PFSK-1 (cell line): ENCODE measurements around the gene KMT2B.

Source experiments
- FOXP2 ChIP-seq: optimal IDR thresholded peaks from 2 replicates; pipeline ENCODE3; 2011; ENCODE audit warnings: borderline replicate concordance, control low read depth, inconsistent platforms; ENCODE audit not compliant: insufficient read depth; ENCODE audit errors: extremely low read length, extremely low read depth
- POLR2AphosphoS5 ChIP-seq: IDR thresholded peaks from 2 replicates; pipeline ENCODE4 v1.6.1; 2012; ENCODE audit warnings: low read depth, mild to moderate bottlenecking, control low read depth, low read length, moderate library complexity
- SIN3A ChIP-seq: IDR thresholded peaks from 2 replicates; pipeline ENCODE4 v1.6.1; 2012; ENCODE audit warnings: mild to moderate bottlenecking, low read length, moderate library complexity, borderline replicate concordance; ENCODE audit not compliant: insufficient read depth
- TAF1 ChIP-seq: IDR thresholded peaks from 2 replicates; pipeline ENCODE4 v1.6.1; 2012; ENCODE audit warnings: low read length, control low read depth, borderline replicate concordance; ENCODE audit not compliant: insufficient read depth
- TF ChIP-seq, protein P1 (sequence below), 2 experiments: IDR thresholded peaks; 2 replicates each; pipeline versions ENCODE4 v1.6.1 to v1.8.0; 2011 to 2012; ENCODE audit warnings: low read depth in 2 of 2, low read length in 2 of 2, control low read depth in 1 of 2, inconsistent platforms in 1 of 2, mild to moderate bottlenecking in 1 of 2, moderate library complexity in 1 of 2; ENCODE audit not compliant: insufficient read depth in 1 of 2

Gene KMT2B

GRCh38 chr19:35781650-35782049 is 63.8 kb downstream of the KMT2B start:
- TF ChIP-seq TAF1: no peak
- no peak for TF ChIP-seq POLR2AphosphoS5
- TF ChIP-seq, protein P1, sequence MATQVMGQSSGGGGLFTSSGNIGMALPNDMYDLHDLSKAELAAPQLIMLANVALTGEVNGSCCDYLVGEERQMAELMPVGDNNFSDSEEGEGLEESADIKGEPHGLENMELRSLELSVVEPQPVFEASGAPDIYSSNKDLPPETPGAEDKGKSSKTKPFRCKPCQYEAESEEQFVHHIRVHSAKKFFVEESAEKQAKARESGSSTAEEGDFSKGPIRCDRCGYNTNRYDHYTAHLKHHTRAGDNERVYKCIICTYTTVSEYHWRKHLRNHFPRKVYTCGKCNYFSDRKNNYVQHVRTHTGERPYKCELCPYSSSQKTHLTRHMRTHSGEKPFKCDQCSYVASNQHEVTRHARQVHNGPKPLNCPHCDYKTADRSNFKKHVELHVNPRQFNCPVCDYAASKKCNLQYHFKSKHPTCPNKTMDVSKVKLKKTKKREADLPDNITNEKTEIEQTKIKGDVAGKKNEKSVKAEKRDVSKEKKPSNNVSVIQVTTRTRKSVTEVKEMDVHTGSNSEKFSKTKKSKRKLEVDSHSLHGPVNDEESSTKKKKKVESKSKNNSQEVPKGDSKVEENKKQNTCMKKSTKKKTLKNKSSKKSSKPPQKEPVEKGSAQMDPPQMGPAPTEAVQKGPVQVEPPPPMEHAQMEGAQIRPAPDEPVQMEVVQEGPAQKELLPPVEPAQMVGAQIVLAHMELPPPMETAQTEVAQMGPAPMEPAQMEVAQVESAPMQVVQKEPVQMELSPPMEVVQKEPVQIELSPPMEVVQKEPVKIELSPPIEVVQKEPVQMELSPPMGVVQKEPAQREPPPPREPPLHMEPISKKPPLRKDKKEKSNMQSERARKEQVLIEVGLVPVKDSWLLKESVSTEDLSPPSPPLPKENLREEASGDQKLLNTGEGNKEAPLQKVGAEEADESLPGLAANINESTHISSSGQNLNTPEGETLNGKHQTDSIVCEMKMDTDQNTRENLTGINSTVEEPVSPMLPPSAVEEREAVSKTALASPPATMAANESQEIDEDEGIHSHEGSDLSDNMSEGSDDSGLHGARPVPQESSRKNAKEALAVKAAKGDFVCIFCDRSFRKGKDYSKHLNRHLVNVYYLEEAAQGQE (IDR thresholded peaks at IDR 0.05; ENCODE audit: insufficient read depth in 1 of 2, low read depth in 2 of 2, low read length in 2 of 2): no peak
- TF ChIP-seq FOXP2: no peak
- no peak for TF ChIP-seq SIN3A

- no peak for TF ChIP-seq TAF1
- no peak for TF ChIP-seq POLR2AphosphoS5
- TF ChIP-seq, protein P1 (IDR thresholded peaks at IDR 0.05; ENCODE audit: insufficient read depth in 1 of 2, low read depth in 2 of 2, low read length in 2 of 2): no peak
- TF ChIP-seq FOXP2: no peak
- no peak for TF ChIP-seq SIN3A
These were observed 64.8 kb downstream of the KMT2B start for GRCh38 chr19:35782589-35782988.

GRCh38 chr19:35783469-35784434 is 65.9 kb downstream of the KMT2B start:
- no peak for TF ChIP-seq POLR2AphosphoS5
- TF ChIP-seq, protein P1 (IDR thresholded peaks at IDR 0.05; ENCODE audit: insufficient read depth in 1 of 2, low read depth in 2 of 2, low read length in 2 of 2): no peak
- TF ChIP-seq FOXP2: no peak
- TF ChIP-seq SIN3A: no peak
- TF ChIP-seq TAF1: no peak

- TF ChIP-seq TAF1 (no peak), FOXP2 (no peak), POLR2AphosphoS5 (no peak), SIN3A (no peak)
- TF ChIP-seq, protein P1 (IDR thresholded peaks at IDR 0.05; ENCODE audit: insufficient read depth in 1 of 2, low read depth in 2 of 2, low read length in 2 of 2): no peak
These were observed 66.9 kb downstream of the KMT2B start for GRCh38 chr19:35784503-35785338.

- no peak for TF ChIP-seq SIN3A
- TF ChIP-seq TAF1: no peak
- TF ChIP-seq POLR2AphosphoS5: no peak
- TF ChIP-seq, protein P1 (IDR thresholded peaks at IDR 0.05; ENCODE audit: insufficient read depth in 1 of 2, low read depth in 2 of 2, low read length in 2 of 2): no peak
- TF ChIP-seq FOXP2: no peak
These were observed 67.5 kb downstream of the KMT2B start for GRCh38 chr19:35785339-35785627.
